ENCODE measurements around the gene FAM151B.

FAM151B gene

DNA sequence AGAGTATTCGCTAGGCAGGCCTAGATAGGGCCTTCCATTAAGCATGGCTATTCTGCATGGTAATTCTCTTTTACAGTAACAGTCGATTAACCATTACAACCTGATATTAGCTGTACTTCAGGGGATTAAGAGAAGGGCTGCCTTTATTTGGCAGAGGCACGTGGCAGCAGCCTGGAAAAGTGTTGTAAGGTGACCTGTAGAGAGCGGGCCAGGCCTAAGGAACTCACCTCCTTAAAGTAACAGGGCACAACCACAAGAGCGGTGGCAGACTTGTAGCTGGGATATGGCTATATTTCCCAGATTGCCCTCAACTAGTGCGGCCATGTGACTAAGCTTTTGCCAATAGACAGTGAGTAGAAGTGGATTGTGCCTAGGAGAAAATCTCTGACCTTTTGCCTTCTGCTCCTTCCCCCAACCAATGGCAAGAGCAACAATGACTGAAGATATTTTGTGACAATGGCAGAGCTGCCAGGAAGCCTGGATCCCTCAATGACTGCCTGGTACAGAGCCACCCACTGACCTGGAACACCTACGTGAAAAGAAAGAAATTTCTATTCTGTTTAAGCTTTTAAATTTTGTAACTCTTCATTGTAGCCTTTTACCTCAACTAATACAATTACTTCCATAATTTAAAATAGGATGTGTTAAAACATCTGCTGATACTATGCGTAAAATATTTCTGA lies 101.1 kb downstream of the FAM151B start:
- DNase-seq (ENCODE audit: low spot score): no peak

- no peak for DNase-seq (ENCODE audit: low spot score)
These were observed 102.9 kb downstream of the FAM151B start for GRCh38 chr5:80590766-80591165.

- DNase-seq (ENCODE audit: low spot score): no peak
These were observed 103.5 kb downstream of the FAM151B start for GRCh38 chr5:80591352-80591751.

- DNase-seq (ENCODE audit: low spot score): no peak
These were observed 104.2 kb downstream of the FAM151B start for GRCh38 chr5:80592105-80592504.

Data from RKO (cell line).